Measurements from ENCODE around the gene PTPRN2. TPM values are rescaled to one million over a fixed set of nuclear protein-coding genes. Genes with fewer than 3 reads are reported as not detected.

Gene PTPRN2
- total RNA-seq, 1 donor from 2014 or later = 1.2 TPM

DNA sequence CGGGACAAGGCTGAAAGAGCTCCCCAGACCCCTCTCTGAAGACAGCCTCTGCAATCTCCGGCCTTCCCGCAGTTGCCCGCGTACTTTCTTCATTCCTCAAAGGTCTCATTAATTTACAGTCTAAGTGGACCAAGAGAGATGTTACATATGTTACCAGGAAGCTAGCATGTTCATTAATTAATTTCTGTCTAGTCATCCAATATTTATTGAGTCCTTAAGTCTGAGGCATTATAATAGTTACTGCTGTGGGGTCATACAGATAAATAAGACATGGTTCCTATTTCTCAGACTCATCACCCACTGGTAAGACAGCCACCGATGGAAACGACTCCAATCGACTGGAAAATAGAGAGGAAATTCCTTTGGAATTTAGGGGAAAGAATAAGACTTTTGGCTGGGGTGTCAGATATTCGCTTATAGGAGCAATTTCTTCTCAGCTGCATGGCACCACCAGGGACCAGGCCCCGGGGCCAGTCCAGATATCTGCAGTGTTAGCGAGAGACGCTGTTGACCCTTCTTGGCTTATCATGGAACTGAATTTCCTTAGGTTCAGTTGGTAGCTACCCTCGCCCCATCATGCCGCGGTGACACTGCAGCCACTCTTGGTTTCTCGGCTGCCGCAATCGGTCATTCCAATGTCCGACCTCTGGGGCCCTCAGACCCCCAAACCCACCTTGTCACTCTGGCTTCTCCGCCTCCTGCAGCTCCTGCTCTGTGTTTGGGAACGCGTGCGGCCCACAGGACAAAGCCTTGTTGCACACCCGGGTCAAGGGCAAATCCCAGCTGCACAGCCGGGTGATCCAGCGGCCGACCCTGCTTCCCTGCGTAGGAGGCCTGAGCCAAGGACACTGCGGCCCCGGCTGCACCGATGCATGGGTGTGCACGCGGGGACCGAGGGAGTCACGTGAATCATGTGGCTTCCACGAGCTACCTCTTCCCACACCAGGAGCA lies 867.6 kb downstream of the PTPRN2 start:
- DNase-seq (ENCODE audit: low read depth) = no peak

- no peak for DNase-seq (ENCODE audit: low read depth)
Observed at GRCh38 chr7:157719008-157719682, 868.5 kb downstream of the PTPRN2 start.

GRCh38 chr7:157718303-157719007 lies 869.2 kb downstream of the PTPRN2 start:
- no peak for DNase-seq (ENCODE audit: low read depth)

DNA sequence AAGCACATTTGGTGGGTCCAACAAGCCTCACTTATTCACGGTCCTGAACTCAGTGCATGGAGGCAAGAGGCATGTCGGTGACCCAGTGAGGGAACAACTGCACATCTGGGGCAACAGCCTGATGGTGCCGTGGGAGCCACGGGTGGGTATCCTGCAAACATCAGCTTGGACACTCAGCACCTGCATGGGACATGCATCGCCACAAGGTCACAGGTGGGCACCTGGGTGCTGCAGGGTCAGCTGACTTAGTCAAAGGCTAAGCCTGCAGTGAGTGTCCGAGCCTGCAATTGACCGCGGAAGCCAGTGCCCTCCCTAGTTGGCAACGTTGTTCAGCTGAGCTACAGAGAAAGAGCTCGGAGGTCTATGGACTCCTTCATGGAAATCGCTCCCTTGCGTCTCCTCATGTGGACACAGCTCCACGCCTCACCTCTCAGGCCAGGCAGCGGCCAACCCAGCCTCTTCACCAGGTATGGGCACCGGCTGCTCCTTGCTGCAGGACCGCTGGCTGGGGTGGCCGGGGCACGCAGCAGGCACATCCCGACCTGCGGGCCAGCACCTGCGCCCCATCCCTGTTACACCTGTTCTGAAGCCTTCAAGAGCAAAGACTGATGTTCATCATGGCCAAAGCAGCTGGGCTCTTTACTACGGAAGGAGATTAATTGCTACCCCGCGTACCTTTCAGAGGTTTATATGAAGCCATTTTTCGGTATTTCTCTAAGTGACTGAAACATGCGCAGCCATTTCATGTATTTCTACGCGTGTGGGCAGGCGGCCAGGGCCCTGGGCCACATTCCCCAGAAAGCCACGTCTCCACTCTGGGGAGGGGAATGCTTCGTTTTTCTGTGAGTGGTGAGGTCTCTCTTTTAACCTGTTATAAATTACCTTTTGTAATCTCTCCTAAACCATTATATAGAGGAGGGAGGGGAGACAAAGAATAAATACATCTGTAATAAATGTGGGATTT lies 870.1 kb downstream of the PTPRN2 start:
- DNase-seq (ENCODE audit: low read depth) = no peak

- DNase-seq (ENCODE audit: low read depth) = no peak
Observed at GRCh38 chr7:157715938-157716280, 871.7 kb downstream of the PTPRN2 start.

GRCh38 chr7:157715071-157715937 lies 872.3 kb downstream of the PTPRN2 start:
- no peak for DNase-seq (ENCODE audit: low read depth)

DNA sequence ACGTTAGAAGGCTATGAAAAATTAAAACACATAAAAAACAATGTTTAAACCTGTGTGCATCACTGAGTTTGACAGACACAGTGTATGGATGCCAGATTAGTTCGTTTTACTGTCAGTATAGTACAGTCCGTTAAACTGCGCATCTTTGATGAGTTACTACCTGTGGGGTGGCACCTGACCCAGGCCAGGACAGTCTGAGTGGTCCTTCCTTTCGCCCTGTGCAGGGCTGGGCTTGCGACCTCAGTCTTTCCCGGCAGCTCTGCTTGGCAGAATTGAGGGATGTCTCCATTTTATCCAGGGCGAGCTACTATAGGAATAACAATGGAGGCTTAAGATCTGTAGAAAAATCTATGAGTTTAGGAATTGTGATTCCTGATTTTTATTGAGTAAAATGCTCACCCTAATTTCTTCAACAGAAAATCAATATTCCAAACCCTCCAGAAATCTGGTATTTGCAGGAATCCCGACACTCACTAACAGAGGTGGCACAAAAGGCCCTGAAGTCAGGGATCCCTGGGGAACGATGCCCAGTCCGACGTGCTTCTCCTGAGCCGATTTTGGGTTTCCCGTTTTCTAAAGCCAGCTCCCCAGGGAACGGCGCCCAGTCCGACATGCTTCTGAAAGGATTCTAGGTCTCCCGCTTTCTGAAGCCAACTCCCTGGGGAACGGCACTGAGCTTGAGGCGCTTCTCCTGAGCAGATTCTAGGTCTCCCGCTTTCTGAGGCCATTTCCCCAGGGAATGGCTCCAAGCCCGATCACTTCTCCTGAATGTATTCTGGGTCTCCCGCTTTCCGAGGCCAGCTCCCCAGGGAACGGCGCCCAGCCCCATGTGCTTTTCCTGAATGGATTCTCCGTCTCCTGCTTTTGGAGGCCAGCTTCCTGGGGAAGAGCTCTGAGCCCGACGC lies 873.2 kb downstream of the PTPRN2 start:
- DNase-seq (ENCODE audit: low read depth) = no peak

DNA sequence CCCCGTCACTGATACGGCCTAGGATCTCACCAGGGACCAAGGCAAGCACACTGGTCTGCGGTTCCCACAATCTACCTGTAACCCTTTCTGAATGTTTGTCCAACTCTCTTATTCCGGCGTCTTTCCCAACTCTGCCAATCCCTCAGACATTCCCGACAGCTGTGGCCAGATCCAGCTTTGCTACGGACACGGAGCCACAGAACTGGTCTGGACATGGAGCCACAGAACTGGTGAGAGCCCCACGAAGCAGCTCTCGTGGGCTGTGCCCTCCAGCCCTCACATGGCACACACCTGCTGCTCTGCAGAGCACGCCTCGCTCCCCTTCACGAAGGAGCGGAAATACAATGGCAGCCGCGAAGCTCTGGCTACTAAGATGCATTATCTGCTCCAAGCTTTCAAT lies 874.0 kb downstream of the PTPRN2 start:
- no peak for DNase-seq (ENCODE audit: low read depth)

GRCh38 chr7:157712666-157713235 lies 874.9 kb downstream of the PTPRN2 start:
- DNase-seq (ENCODE audit: low read depth) = no peak

GRCh38 chr7:157711353-157711888 lies 876.2 kb downstream of the PTPRN2 start:
- no peak for DNase-seq (ENCODE audit: low read depth)

DNA sequence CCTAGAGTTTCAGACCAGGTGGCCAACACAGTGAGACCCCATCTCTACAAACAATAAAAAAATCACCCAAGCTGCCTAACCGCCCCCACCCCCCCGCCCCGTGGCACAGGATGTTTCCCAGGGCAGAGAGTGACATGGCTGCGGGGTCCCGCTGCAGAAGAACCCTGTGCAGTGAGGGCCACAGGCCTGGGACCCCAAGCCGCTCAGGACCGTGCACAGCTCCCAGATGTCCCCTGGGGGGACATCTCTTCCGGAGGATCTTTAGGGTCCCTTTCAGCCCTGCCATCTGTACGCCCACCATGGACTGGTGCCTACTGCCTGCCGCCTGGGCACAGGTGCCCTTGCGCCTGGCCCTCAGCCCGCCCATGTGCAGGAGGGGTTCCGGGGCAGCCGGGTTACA lies 877.2 kb downstream of the PTPRN2 start:
- DNase-seq (ENCODE audit: low read depth) = no peak

- DNase-seq (ENCODE audit: low read depth) = no peak
Observed at GRCh38 chr7:157709531-157710251, 877.9 kb downstream of the PTPRN2 start.

- no peak for DNase-seq (ENCODE audit: low read depth)
Observed at GRCh38 chr7:157708919-157709295, 878.7 kb downstream of the PTPRN2 start.

DNA sequence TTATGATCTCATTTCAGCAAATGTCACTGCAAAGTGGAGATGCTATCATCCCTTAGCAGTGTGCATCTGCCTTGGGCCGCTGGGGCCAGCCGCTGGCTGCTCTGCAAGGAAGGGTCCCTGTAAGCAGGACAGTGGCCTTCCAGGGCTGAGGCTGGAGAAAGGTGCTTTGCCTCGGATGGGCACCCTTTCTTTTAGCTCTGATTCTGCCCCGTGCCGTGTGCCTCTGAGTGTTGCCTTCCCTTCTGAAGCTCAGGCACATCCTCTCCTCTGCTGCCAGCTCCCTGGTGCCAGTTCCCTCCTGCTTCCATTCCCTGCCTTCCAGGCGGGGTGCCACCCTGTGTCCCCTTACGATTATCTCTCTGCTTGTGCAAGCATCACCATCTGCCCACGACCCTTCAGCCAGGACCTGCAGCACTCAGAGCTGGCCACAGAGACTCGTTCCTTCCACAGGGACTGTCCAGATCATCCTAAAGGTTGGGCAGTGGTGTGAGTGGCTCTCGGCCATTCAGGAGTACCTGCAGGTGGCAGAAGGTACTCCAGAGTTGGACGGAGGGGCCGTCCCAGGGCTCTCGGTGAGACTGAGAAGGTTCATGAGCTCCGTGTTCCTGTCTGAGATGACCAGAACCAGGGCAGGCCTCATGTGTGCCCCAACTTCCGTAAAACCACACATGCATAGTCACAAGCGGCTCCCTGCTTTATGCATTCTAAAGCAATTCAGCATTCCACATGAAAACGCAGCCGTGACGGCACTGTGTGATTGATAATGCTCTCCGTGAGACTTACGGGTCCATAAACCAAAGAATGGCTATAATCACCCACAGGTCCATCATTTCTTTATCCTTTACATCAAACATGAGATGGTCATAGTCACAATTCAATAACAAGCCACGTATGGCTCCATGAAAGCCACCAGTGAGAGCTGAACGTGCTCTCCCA lies 879.4 kb downstream of the PTPRN2 start:
- DNase-seq (ENCODE audit: low read depth) = no peak

DNA sequence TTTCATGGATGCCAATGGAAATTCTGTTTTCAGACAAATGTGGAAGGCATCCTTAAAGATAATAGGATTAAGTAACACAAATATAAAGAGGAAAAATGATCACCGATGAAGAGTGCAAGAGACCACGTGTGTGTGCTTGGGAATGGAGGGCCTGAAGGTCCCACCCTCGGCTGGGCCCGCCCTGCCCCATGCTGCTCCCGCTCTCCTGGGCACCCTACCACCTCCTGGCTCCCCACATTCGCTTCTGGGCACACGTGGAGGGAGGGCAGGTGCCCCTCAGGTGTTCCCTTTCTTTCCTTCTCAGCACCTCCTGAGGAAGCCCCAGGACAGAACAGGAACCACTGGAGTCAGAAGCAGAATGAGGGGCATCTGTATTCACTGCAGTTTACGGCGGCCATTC lies 883.3 kb downstream of the PTPRN2 start:
- DNase-seq (ENCODE audit: low read depth) = no peak

DNA sequence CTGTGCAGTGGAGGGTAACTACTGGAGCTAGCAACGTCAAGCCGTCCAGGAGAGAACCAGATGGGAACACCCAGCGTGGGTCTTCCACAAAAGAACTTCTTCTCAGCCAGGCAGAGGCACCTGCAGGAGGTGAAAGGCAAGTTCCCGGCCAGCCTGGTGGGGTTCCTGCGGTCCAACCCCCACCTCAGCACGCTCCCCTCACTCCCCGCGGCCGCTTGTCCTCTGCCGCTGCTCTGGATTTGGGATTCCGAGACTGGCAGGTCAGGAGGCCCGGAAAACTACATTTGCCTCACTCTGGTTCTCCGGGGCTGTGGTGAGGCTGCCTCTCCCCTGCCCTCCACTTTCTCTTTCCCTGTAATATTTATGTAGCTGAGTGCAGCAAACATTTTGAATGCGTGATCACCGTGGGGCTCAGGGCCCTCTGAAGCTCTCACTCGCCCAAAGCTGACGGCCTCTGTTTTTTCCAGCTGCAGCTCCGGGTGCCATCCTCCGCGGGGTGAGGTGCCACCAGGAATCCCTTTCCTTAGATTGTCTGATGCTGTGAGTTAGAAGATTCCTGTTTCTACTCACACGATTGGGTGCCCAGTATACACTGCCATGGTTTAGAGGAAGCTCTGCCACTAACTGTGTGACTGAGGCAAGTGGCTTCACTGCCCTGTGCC lies 884.0 kb downstream of the PTPRN2 start:
- no peak for DNase-seq (ENCODE audit: low read depth)
